Hepatocyte (in vitro differentiated cells): Measurements from ENCODE around the gene TBL3.

Experiments
- CTCF ChIP-seq: fragments of 200-600 bp; sonication (generic); IDR thresholded peaks from 2 replicates; pipeline ENCODE4 v1.5.1; 2016; ENCODE audit warnings: antibody characterized with exemption, mild to moderate bottlenecking; ENCODE audit not compliant: poor library complexity
- EZH2 ChIP-seq: fragments of 200-600 bp; sonication (generic); IDR thresholded peaks from 2 replicates; pipeline ENCODE4 v1.6.1; 2016; ENCODE audit warnings: antibody characterized with exemption, mild to moderate bottlenecking, borderline replicate concordance
- EZH2phosphoT487 ChIP-seq: fragments of 200-600 bp; sonication (generic); IDR thresholded peaks from one replicate; pipeline ENCODE4 v1.6.1; 2018; ENCODE audit warnings: antibody characterized with exemption, mild to moderate bottlenecking, low read depth, moderate library complexity; ENCODE audit not compliant: unreplicated experiment, severe bottlenecking

GRCh38 chr16:1958715-1959268 lies 13.1 kb upstream of the TBL3 start:
- TF ChIP-seq CTCF (no peak), EZH2 (no peak), EZH2phosphoT487 (no peak)
